Smooth muscle cell (in vitro differentiated cells): ENCODE results near the gene EFNA3. TPM values are rescaled to one million over a fixed set of nuclear protein-coding genes. Genes with fewer than 3 reads are reported as not detected.

ENCODE experiments used
- DNase-seq: peaks from one replicate; lab custom pipeline; 2025; ENCODE audit not compliant: unreplicated experiment; lab: John Stamatoyannopoulos, UW
- H2AFZ ChIP-seq: fragments of 200-600 bp; sonication (generic); 2 replicates; pipeline ENCODE4 v1.6.0; 2016; ENCODE audit warnings: antibody characterized with exemption, low read depth, mild to moderate bottlenecking
- H3F3A ChIP-seq: fragments of 200-600 bp; sonication (generic); 2 replicates; pipeline ENCODE4 v1.6.0; 2017; ENCODE audit warnings: antibody characterized with exemption, low read depth
- H3K27ac ChIP-seq: fragments of 200-600 bp; sonication (generic); 2 replicates; pipeline ENCODE4 v1.5.1; 2016; ENCODE audit warnings: low read depth, mild to moderate bottlenecking
- H3K27me3 ChIP-seq: fragments of 200-600 bp; sonication (generic); 2 replicates; pipeline ENCODE4 v1.6.1; 2016; ENCODE audit warnings: low read depth, mild to moderate bottlenecking
- H3K36me3 ChIP-seq: fragments of 200-600 bp; sonication (generic); 2 replicates; pipeline ENCODE4 v1.5.1; 2016; ENCODE audit warnings: low read depth
- H3K4me1 ChIP-seq: fragments of 200-600 bp; sonication (generic); 2 replicates; pipeline ENCODE4 v1.5.1; 2016; ENCODE audit warnings: low read depth
- H3K4me2 ChIP-seq: fragments of 200-600 bp; sonication (generic); 2 replicates; pipeline ENCODE4 v1.6.0; 2016; ENCODE audit warnings: mild to moderate bottlenecking
- H3K4me3 ChIP-seq: fragments of 200-600 bp; sonication (generic); 2 replicates; pipeline ENCODE4 v1.5.1; 2016; ENCODE audit warnings: mild to moderate bottlenecking
- H3K79me2 ChIP-seq: fragments of 200-600 bp; sonication (generic); 2 replicates; pipeline ENCODE4 v1.6.0; 2016; ENCODE audit warnings: low read depth, mild to moderate bottlenecking
- H3K9ac ChIP-seq: fragments of 200-600 bp; sonication (generic); 2 replicates; pipeline ENCODE4 v1.6.0; 2016; ENCODE audit warnings: low read depth
- H3K9me3 ChIP-seq: fragments of 200-600 bp; sonication (generic); replicated peaks from 2 replicates; pipeline ENCODE4 v1.5.1; 2016; ENCODE audit warnings: low read depth
- H4K20me1 ChIP-seq: fragments of 200-600 bp; sonication (generic); 2 replicates; pipeline ENCODE4 v1.6.0; 2016; ENCODE audit warnings: low read depth
- WGBS: methylation state at CpG from one replicate; pipeline ENCODE4 v1.1.7; 2016; ENCODE audit warnings: low lambda C conversion rate; 5-methylcytosine and 5-hydroxymethylcytosine counted together
- polyA plus RNA-seq: library from polyadenylated mRNA; unstranded; fragments of >200 nt; fragmentation: Nextera tagmentation; extraction: Ambion mirVana; gene quantifications from 2 replicates; pipeline ENCODE4 v1.2.1, GENCODE V29; 2016
- total RNA-seq: library from RNA; depleted of rRNA; stranded (reverse); fragments of >200 nt; gene quantifications from 2 replicates; pipeline ENCODE4 v1.2.3, GENCODE V29; 2014
- TF ChIP-seq, protein P1 (sequence below): fragments of 200-600 bp; sonication (generic); IDR thresholded peaks from 2 replicates; pipeline ENCODE4 v1.5.1; 2017; ENCODE audit warnings: borderline replicate concordance, mild to moderate bottlenecking, antibody characterized with exemption; ENCODE audit not compliant: insufficient read depth, poor library complexity, severe bottlenecking

The EFNA3 gene
- total and polyA plus RNA-seq, 2 experiments from 2014 or later, result 5.2 to 9.1 TPM

DNA sequence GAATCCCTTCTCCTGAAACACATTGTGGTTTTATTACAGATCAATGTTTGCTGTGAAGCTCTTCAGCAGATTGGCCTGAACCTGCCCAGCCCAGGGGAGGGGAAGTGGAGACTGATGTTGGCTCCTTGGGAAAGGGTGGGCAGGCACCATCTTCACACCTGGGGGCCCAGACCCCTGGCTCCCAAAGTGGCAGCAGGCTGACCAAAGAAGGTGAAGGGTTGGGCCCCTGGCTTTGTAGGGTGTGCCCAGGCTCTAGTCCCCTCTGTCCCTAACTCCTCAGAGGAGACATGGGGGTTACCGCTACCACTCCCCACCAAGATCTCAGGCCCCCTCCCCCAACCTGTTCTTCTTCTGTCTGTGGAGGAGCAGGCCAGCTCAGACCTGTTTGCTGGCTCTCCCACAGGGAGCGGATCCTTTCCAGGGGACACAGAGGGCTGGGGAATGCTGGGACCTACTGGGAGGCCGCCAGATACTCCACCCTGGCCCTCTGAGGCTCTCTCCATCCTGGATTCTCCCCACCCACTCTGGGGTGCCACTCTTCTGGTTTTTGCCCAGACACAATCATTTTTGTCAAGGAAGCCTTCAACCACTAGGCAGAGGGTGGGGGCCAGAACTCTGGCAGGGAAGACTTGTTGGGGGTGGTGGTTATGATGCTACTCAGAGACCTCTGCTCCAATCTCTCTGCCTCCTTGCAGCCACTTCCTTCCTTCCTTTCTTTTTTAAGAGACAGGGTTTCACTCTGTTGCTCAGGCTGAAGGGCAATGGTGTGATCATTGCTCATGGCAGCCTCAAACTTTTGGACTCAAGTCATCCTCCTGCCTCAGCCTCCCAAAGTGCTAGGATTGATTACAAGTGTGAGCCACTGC lies 5.0 kb upstream of the EFNA3 start:
- no peak for DNase-seq
- H4K20me1 ChIP-seq, result peaks cover 12% of the 10 kb centered on the region
- no peak overlapping the region for H2AFZ ChIP-seq
- WGBS, result 96% methylated on average over 3 of the region's 3 CpGs
- no peaks in the 10 kb centered on the region for H3K9me3 ChIP-seq
- no peak overlapping the region for H3K4me3 ChIP-seq
- H3F3A ChIP-seq, result no peaks in the 10 kb centered on the region
- H3K79me2 ChIP-seq, result no peaks in the 10 kb centered on the region
- no peak overlapping the region for H3K9ac ChIP-seq
- no peak overlapping the region for H3K27ac ChIP-seq
- peaks cover 15% of the 10 kb centered on the region for H3K4me1 ChIP-seq
- no peak overlapping the region for H3K4me2 ChIP-seq
- H3K36me3 ChIP-seq, result no peaks in the 10 kb centered on the region
- H3K27me3 ChIP-seq, result peaks cover 16% of the 10 kb centered on the region
- TF ChIP-seq, protein P1, sequence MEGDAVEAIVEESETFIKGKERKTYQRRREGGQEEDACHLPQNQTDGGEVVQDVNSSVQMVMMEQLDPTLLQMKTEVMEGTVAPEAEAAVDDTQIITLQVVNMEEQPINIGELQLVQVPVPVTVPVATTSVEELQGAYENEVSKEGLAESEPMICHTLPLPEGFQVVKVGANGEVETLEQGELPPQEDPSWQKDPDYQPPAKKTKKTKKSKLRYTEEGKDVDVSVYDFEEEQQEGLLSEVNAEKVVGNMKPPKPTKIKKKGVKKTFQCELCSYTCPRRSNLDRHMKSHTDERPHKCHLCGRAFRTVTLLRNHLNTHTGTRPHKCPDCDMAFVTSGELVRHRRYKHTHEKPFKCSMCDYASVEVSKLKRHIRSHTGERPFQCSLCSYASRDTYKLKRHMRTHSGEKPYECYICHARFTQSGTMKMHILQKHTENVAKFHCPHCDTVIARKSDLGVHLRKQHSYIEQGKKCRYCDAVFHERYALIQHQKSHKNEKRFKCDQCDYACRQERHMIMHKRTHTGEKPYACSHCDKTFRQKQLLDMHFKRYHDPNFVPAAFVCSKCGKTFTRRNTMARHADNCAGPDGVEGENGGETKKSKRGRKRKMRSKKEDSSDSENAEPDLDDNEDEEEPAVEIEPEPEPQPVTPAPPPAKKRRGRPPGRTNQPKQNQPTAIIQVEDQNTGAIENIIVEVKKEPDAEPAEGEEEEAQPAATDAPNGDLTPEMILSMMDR, result no peak

DNA sequence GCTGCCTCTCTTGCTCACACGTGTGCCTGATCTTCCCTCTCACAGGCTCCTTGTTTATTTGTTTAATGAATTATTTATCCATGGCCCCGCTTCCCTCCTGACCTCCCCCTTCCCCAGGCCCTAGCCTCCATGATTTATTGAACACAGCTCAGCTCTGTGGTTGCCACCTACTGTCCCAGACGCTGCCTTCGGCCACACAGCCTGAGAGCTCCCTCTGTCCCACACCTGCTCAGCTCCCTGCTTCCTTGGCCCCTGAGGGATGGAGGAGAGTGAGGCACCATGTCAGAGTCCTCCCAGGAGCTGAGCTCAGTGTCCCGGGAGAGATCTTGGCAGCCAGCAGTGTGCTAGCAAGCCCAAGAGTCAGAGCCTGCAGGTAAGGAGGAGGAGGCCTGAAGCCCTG lies 3.1 kb upstream of the EFNA3 start:
- H3K9me3 ChIP-seq, result no peaks in the 10 kb centered on the region
- no peak overlapping the region for H3K4me2 ChIP-seq
- no peak for DNase-seq
- H3K36me3 ChIP-seq, result no peaks in the 10 kb centered on the region
- TF ChIP-seq, protein P1, result no peak
- H3K9ac ChIP-seq, result no peak overlapping the region
- no peaks in the 10 kb centered on the region for H3F3A ChIP-seq
- no peak overlapping the region for H3K27ac ChIP-seq
- peaks cover 33% of the 10 kb centered on the region for H3K27me3 ChIP-seq
- H3K79me2 ChIP-seq, result no peaks in the 10 kb centered on the region
- no peak overlapping the region for H2AFZ ChIP-seq
- H3K4me1 ChIP-seq, result peaks cover 25% of the 10 kb centered on the region
- WGBS, result 78% methylated on average over 5 of the region's 5 CpGs
- peaks cover 6% of the 10 kb centered on the region for H4K20me1 ChIP-seq
- no peak overlapping the region for H3K4me3 ChIP-seq

DNA sequence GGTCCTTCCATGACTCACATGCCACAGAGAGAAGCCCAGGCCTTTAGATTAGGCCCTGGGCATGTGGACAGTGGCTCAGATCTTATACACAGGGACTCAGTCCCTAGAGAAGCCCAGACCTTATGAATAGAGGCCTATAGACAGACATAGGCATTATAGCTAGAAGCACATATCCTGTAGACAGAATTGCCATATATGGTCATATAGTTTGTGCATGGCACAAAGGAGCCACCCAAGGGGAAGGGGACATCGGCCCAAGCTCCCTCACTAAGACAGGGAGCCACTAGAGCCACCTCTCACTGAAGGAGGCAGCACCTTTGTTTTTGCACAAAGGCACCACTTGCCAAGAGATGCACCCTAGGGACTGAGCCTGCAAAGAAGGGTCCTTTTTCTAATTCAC lies 2.3 kb upstream of the EFNA3 start:
- no peaks in the 10 kb centered on the region for H3K36me3 ChIP-seq
- TF ChIP-seq, protein P1, result no peak
- H3K4me1 ChIP-seq, result peaks cover 26% of the 10 kb centered on the region
- WGBS, result 83% methylated on average over 1 of the region's 1 CpG
- no peaks in the 10 kb centered on the region for H3K9me3 ChIP-seq
- H4K20me1 ChIP-seq, result peaks cover 11% of the 10 kb centered on the region
- no peak overlapping the region for H3K27ac ChIP-seq
- no peak overlapping the region for H2AFZ ChIP-seq
- no peak overlapping the region for H3K9ac ChIP-seq
- H3K4me3 ChIP-seq, result no peak overlapping the region
- peaks cover 5% of the 10 kb centered on the region for H3F3A ChIP-seq
- no peak overlapping the region for H3K4me2 ChIP-seq
- no peak for DNase-seq
- peaks cover 42% of the 10 kb centered on the region for H3K27me3 ChIP-seq
- H3K79me2 ChIP-seq, result no peaks in the 10 kb centered on the region

DNA sequence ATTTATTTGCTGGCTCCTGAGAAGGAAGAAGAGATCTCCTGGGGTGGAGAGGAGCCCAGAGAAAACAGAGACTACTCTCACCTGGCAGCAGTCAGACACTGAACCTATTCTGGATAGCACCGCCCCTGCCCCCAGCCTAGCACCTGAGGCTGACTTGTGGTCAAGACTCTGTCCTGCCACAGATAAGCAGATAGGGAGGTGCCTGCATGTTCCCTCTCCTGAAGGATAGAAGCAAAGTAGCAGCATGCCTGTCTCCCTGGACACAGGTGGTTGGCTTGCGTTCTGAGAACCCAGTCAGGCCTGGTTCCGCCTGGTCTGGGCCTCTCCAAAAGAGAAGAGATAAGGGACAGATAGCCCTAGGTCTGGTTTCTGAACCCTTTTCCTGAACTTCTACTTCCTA lies 1.3 kb upstream of the EFNA3 start:
- H3K27me3 ChIP-seq, result peaks cover 43% of the 10 kb centered on the region
- WGBS, result 78% methylated on average over 3 of the region's 3 CpGs
- H3K9me3 ChIP-seq, result no peaks in the 10 kb centered on the region
- H4K20me1 ChIP-seq, result peaks cover 14% of the 10 kb centered on the region
- no peaks in the 10 kb centered on the region for H3K79me2 ChIP-seq
- no peak overlapping the region for H2AFZ ChIP-seq
- peaks cover 7% of the 10 kb centered on the region for H3F3A ChIP-seq
- no peaks in the 10 kb centered on the region for H3K36me3 ChIP-seq
- H3K9ac ChIP-seq, result no peak overlapping the region
- H3K27ac ChIP-seq, result no peak overlapping the region
- no peak overlapping the region for H3K4me2 ChIP-seq
- TF ChIP-seq, protein P1, result no peak
- no peak overlapping the region for H3K4me3 ChIP-seq
- peaks cover 29% of the 10 kb centered on the region for H3K4me1 ChIP-seq
- no peak for DNase-seq
